Large intestine (tissue), 3 donors: Measurements from ENCODE around the gene TTLL4. TPM values are rescaled to one million over a fixed set of nuclear protein-coding genes. Genes with fewer than 3 reads are reported as not detected.
A peak's percentile ranks its signal among the peaks of the same experiment; 100 is the strongest.

Experiments used
- DNase-seq, 2 donors: peaks; one replicate each; pipeline versions ENCODE4 v3.0.0 to v3.0.0-alpha.2; 2013
- H3K27ac ChIP-seq: one replicate; pipeline ENCODE4 v1.5.1; 2013; ENCODE audit warnings: low read length
- H3K27me3 ChIP-seq: 2 replicates; pipeline ENCODE4 v1.6.1; 2013; ENCODE audit warnings: low read length; ENCODE audit not compliant: control insufficient read depth, insufficient read depth
- H3K36me3 ChIP-seq: 2 replicates; pipeline ENCODE4 v1.6.1; 2013; ENCODE audit warnings: low read length; ENCODE audit not compliant: control insufficient read depth, insufficient read depth
- H3K4me1 ChIP-seq: one replicate; pipeline ENCODE4 v1.6.1; 2013; ENCODE audit warnings: low read length; ENCODE audit not compliant: control insufficient read depth, insufficient read depth
- H3K4me3 ChIP-seq: one replicate; pipeline ENCODE4 v1.5.1; 2013; ENCODE audit warnings: low read length
- H3K9me3 ChIP-seq: one replicate; pipeline ENCODE4 v1.6.1; 2013; ENCODE audit warnings: mild to moderate bottlenecking, low read depth, low read length, moderate library complexity; ENCODE audit not compliant: control insufficient read depth
- WGBS: methylation state at CpG from one replicate; pipeline ENCODE4 v1.1.5; 2013; ENCODE audit warnings: low lambda C conversion rate; ENCODE audit not compliant: insufficient coverage; 5-methylcytosine and 5-hydroxymethylcytosine counted together
- polyA plus RNA-seq: library from polyadenylated mRNA; unstranded; fragments of 120-200 nt; gene quantifications from one replicate; pipeline ENCODE4 v1.2.1, GENCODE V29; 2013

The TTLL4 gene
- polyA plus RNA-seq, 1 donor, result 31.7 TPM

GRCh38 chr2:218716070-218716469 is 5.4 kb downstream of the TTLL4 start:
- Histone ChIP-seq H3K27me3 (no peaks in the 10 kb centered on the region), H3K4me3 (no peak overlapping the region), H3K9me3 (no peaks in the 10 kb centered on the region), H3K4me1 (peaks cover 18% of the 10 kb centered on the region), H3K27ac (no peak overlapping the region), H3K36me3 (peaks cover 5% of the 10 kb centered on the region)
- no peak for DNase-seq
- 100% methylated on average over 2 of the region's 4 CpGs for WGBS

GRCh38 chr2:218717262-218717661 is 6.6 kb downstream of the TTLL4 start:
- peaks cover 13% of the 10 kb centered on the region for H3K4me1 ChIP-seq
- H3K27ac ChIP-seq, result peak overlapping the region; percentile 61
- no CpG with 5 or more reads among the region's 3 CpGs for WGBS
- H3K9me3 ChIP-seq, result no peaks in the 10 kb centered on the region
- H3K4me3 ChIP-seq, result no peak overlapping the region
- H3K36me3 ChIP-seq, result peaks cover 5% of the 10 kb centered on the region
- no peaks in the 10 kb centered on the region for H3K27me3 ChIP-seq
- peak; percentile 67 to 85 for DNase-seq

- Histone ChIP-seq H3K4me3 (no peak overlapping the region), H3K27ac (no peak overlapping the region), H3K9me3 (no peaks in the 10 kb centered on the region), H3K27me3 (no peaks in the 10 kb centered on the region), H3K4me1 (peaks cover 13% of the 10 kb centered on the region), H3K36me3 (peaks cover 5% of the 10 kb centered on the region)
- no CpG with 5 or more reads among the region's 7 CpGs for WGBS
- no peak for DNase-seq
Observed at GRCh38 chr2:218718058-218718457, 7.4 kb downstream of the TTLL4 start.

GRCh38 chr2:218719457-218719856 is 8.8 kb downstream of the TTLL4 start:
- H3K27ac ChIP-seq, result no peak overlapping the region
- peak in 1 of 2 donors; percentile 32 for DNase-seq
- H3K9me3 ChIP-seq, result no peaks in the 10 kb centered on the region
- peaks cover 5% of the 10 kb centered on the region for H3K36me3 ChIP-seq
- WGBS, result 69% methylated on average over 2 of the region's 3 CpGs
- no peak overlapping the region for H3K4me3 ChIP-seq
- H3K27me3 ChIP-seq, result no peaks in the 10 kb centered on the region
- H3K4me1 ChIP-seq, result peaks cover 13% of the 10 kb centered on the region

GRCh38 chr2:218720048-218721041 is 9.7 kb downstream of the TTLL4 start:
- Histone ChIP-seq H3K36me3 (peaks cover 5% of the 10 kb centered on the region), H3K27me3 (no peaks in the 10 kb centered on the region), H3K27ac (no peak overlapping the region), H3K4me1 (peaks cover 13% of the 10 kb centered on the region), H3K4me3 (no peak overlapping the region), H3K9me3 (peaks cover 3% of the 10 kb centered on the region)
- 100% methylated on average over 1 of the region's 19 CpGs for WGBS
- no peak for DNase-seq

- H3K27me3 ChIP-seq, result no peaks in the 10 kb centered on the region
- no peak for DNase-seq
- peaks cover 2% of the 10 kb centered on the region for H3K36me3 ChIP-seq
- no peak overlapping the region for H3K4me3 ChIP-seq
- H3K4me1 ChIP-seq, result peaks cover 13% of the 10 kb centered on the region
- H3K27ac ChIP-seq, result no peak overlapping the region
- H3K9me3 ChIP-seq, result peaks cover 9% of the 10 kb centered on the region
Observed at GRCh38 chr2:218721488-218721887, 10.9 kb downstream of the TTLL4 start.

- peaks cover 14% of the 10 kb centered on the region for H3K9me3 ChIP-seq
- no CpG with 5 or more reads among the region's 2 CpGs for WGBS
- peaks cover 11% of the 10 kb centered on the region for H3K4me1 ChIP-seq
Observed at GRCh38 chr2:218721934-218722333, 11.3 kb downstream of the TTLL4 start.

GRCh38 chr2:218722419-218722818 is 11.8 kb downstream of the TTLL4 start:
- H3K4me3 ChIP-seq, result no peak overlapping the region
- no CpG with 5 or more reads among the region's 1 CpG for WGBS
- no peak overlapping the region for H3K27ac ChIP-seq
- no peak for DNase-seq
- H3K9me3 ChIP-seq, result peaks cover 18% of the 10 kb centered on the region
- H3K36me3 ChIP-seq, result peaks cover 2% of the 10 kb centered on the region
- no peaks in the 10 kb centered on the region for H3K27me3 ChIP-seq
- peaks cover 6% of the 10 kb centered on the region for H3K4me1 ChIP-seq

More at GRCh38 chr2:218721934-218722333, 11.3 kb downstream of the TTLL4 start:
- Histone ChIP-seq H3K4me3 (no peak overlapping the region), H3K36me3 (peaks cover 2% of the 10 kb centered on the region), H3K27ac (no peak overlapping the region), H3K27me3 (no peaks in the 10 kb centered on the region)
- DNase-seq, result no peak

GRCh38 chr2:218722876-218723785 is 12.5 kb downstream of the TTLL4 start:
- peaks cover 22% of the 10 kb centered on the region for H3K9me3 ChIP-seq
- H3K27ac ChIP-seq, result no peak overlapping the region
- H3K4me3 ChIP-seq, result no peak overlapping the region
- no peaks in the 10 kb centered on the region for H3K27me3 ChIP-seq
- no peak for DNase-seq
- H3K4me1 ChIP-seq, result peaks cover 3% of the 10 kb centered on the region
- H3K36me3 ChIP-seq, result peaks cover 2% of the 10 kb centered on the region
- WGBS, result no CpG with 5 or more reads among the region's 1 CpG

- DNase-seq, result no peak
- peaks cover 3% of the 10 kb centered on the region for H3K36me3 ChIP-seq
- H3K9me3 ChIP-seq, result peaks cover 22% of the 10 kb centered on the region
- H3K27me3 ChIP-seq, result no peaks in the 10 kb centered on the region
- WGBS, result no CpG with 5 or more reads among the region's 6 CpGs
- H3K4me3 ChIP-seq, result no peak overlapping the region
- H3K4me1 ChIP-seq, result no peaks in the 10 kb centered on the region
- H3K27ac ChIP-seq, result no peak overlapping the region
Observed at GRCh38 chr2:218726004-218726574, 15.5 kb downstream of the TTLL4 start.
